Measurements from ENCODE around the gene ARL14EPL.

ARL14EPL gene

GRCh38 chr5:116032094-116032517 lies at the start of gene ARL14EPL:
TSS of gene ARL14EPL (plus strand) at chr5:116032472. CDS start at chr5:116051466, 18,994 bp downstream.
- DNase-seq: no peak

GRCh38 chr5:115983519-115983918 lies 48.8 kb upstream of the ARL14EPL start:
- no peak for DNase-seq

DNA sequence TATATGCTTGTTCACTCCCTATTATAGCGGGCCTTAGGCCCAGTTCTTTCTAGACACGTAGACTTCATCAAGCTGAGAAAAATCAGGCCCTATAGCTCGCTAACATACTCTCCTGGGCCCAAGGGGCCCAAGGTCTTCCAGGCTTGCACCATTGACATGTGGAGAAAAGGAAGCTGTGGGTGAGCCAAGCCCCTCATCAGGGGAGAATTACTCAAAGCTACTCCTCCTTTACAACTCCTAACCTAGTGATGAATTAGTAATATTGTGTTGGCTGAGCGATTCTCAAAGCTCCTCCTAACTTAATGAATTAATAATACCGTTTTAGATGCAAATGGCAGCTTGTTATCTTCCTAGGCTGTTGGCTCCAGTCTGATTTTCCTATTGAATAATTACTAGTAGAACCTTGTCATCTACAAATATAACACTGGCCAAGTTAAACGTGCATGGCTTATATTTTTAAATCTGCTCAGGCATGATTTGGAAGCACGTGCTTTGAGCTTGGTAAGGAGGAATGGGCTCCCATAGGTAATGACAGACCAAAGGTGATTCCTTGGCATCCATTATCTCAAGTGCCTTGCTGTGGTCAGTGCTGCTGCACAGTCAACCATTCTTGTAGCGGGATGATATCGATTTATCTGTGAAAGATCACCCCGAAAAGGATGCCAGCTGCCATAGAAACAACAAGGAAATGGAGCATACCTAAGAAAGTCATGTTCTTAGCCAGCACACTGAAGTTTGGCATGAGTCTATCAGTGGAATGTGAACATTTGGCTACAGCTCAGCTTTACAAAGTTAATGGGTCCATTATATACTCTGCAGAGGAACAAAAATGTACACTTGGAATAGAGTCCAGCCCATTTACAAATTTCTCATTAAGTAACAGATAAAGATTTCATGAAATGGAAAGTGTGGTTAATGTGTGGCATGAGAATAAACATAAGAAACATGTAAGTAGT lies 46.2 kb upstream of the ARL14EPL start:
- no peak for DNase-seq

GRCh38 chr5:115988002-115988401 lies 44.3 kb upstream of the ARL14EPL start:
- DNase-seq: no peak

GRCh38 chr5:115992848-115993350 lies 39.4 kb upstream of the ARL14EPL start:
- DNase-seq: no peak

- no peak for DNase-seq
Measured at GRCh38 chr5:115995351-115995750, 36.9 kb upstream of the ARL14EPL start.

DNA sequence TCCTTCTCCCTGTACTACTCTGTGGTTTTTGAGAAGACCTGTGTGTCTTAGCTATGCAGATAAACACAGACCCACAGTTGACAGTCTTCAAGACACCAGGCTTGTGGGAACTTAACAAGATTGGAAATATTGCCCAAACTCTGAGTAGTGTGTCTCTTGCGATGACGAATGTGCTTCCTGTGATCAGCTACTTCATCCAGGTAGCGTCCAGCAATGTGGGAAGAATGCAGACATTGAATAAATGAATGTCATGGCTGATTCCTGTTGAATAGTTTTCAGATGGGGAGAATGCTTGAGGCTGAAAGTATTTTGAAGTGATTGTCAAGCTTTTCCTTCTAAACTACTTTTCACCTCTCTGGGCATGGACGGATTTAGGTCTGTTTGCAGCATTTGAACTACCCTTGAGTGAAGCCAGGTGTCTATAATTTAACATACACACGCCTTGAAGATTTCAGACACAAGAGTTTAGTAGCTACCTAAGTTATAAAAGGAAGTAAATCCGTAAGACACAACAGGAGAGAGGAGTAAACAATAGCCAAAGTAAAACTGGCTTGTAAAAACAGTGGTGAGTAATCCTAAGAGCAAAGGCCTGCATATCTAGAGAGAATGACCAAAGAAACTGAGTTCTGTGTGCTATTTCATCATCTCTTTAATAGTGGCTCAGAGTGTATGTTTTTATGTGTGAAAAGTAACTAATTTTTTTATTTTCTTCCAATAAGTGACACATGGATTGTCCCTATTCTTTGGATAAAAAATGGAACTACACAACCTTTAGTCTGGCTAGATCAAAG lies 30.0 kb upstream of the ARL14EPL start:
- no peak for DNase-seq

- DNase-seq: no peak
Measured at GRCh38 chr5:116004248-116004647, 28.0 kb upstream of the ARL14EPL start.

DNA sequence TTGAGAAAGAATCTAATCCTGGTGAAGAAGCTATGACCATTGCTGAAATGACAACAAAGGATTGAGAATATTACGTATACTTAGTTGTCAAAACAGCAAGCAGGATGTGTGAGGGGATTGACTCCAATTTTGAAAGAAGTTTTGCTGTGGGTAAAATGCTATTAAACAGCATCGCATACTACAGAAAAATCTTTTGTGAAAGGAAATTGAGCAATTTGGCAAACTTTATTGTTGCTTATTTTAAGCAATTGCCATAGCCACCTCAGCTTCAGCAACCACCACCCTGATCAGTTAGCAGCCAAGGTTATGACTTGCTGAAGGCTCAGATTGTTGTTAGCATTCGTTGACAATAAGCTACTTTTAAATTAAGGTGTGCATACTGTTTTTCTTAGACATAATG lies 22.5 kb upstream of the ARL14EPL start:
- no peak for DNase-seq

DNA sequence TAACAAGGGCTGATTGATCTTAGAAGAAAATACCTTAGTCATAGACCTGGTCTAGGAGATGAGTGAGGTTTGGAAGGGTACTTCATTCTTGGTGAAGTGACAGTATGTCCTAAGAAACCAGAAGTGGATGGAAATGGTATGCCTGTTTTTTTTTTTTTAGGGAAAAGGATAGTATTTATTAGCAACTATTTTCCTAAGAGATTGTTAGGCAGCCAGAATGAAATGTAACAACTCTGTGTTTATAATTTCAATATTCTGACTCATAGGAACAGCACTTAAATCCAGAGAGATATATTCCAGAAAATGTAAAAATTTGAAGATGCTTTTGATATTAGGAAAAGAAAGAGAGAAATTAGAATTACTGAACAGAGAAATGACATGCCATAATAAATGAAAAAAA lies 21.2 kb upstream of the ARL14EPL start:
- no peak for DNase-seq

GRCh38 chr5:116013207-116013785 lies 19.0 kb upstream of the ARL14EPL start:
- DNase-seq: no peak

DNA sequence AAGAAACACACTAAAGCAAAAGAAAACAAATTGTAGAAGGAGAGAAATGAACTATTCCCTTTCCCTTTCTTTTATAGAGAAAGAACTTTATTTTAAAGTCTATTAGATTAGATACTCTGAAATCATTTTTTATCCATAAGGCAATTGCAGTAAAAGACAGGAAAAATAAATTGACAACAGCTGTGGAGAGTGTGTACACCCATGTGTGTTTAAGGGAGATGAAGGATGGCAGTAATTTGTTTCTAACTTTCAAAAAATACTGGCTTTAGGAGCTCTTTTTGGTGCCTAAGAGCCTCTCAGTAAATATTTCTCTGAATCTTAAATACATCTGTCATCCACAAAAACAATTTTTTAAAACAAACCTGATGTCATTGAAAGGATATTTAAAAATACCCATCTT lies 18.3 kb upstream of the ARL14EPL start:
- DNase-seq: no peak

DNA sequence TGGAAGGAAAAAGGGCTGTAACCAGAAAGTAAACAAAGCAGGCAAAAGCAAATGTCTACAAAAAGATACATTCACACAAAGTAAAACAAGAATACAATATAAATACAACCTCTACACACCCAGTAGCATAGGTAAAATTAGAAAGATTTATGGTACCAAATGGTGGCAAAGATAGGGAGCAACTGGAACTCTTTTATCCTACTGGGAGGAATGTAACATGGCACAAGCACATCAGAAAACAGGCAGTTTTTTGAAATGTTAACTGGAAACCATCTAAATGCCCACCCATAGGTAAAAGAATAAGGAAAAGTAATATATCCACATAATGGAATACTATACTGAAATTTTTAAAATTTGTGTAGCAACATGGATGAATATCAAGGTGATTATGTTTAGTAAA lies 8.7 kb upstream of the ARL14EPL start:
- DNase-seq: no peak

GRCh38 chr5:116025866-116026265 lies 6.4 kb upstream of the ARL14EPL start:
- no peak for DNase-seq

- DNase-seq: no peak
Measured at GRCh38 chr5:116032991-116033390, 719 bp downstream of the ARL14EPL start.

DNA sequence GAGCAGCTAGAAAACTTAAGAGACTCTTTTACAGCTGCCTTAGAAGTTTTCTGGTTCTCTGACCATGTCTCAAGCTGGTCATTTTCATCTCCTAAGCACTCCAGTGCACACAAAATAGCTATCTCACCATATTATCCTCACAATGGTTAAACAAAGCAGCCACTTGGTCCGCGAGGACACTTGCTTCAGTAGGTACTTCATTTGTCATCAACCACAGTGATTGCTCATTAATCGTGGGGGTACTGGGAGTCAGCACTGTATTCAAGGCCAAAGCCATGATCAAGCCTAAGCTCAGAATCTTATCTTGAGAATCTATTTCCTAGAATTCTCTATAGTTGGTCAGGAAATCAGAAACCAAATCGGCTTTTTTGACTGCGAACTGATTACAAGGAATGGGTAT lies 2.9 kb downstream of the ARL14EPL start:
- DNase-seq: no peak

DNA sequence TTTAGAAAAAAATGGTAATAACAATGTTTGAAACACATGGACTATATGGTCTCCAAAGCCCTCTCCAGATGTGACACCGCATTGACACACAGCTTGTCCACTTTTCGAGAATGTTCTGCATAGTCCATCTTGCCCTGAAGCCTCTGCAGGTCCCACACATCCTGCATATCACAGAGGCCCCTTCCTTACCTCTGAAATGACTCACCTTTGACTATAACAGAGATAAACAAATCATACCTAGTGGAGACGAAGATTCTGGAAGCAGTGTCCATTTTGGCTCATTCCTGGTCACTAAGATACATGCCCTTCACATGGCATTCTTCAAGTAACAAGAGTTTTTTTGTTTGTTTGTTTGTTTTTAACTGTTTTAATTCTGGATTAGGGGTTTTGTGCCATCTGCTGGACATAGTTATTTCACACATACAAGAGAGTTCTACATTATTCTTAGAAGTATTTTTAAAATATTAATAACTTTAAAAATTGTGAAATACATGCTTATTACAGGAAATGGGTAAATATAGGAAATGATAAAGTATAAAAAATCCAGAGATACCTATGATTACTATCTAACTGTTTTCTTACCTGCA lies 5.1 kb downstream of the ARL14EPL start:
- DNase-seq: no peak

GRCh38 chr5:116038817-116039216 lies 6.5 kb downstream of the ARL14EPL start:
- DNase-seq: no peak

- no peak for DNase-seq
Measured at GRCh38 chr5:116042375-116042774, 10.1 kb downstream of the ARL14EPL start.

- no peak for DNase-seq
Measured at GRCh38 chr5:116044073-116044472, 11.8 kb downstream of the ARL14EPL start.

GRCh38 chr5:116045821-116046220 lies 13.5 kb downstream of the ARL14EPL start:
- DNase-seq: no peak

DNA sequence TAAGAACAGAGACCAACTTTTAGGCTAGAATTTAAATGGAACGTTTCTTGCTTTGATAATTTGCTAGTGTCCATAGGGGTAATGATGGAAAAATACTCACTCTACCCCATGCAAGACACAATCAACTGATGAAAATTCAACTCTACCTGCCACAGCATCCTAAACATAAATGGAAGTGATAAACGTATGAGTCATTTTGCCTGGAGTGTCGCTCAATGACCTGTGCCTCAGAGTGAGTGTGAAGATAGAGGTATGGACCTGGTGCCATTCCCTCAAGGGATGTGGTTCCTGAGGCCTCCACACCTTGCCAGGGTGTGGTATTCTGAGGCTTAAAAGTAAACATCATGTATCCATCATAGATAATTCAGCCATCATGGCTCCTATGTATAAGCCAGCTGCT lies 14.0 kb downstream of the ARL14EPL start:
- DNase-seq: no peak

DNA sequence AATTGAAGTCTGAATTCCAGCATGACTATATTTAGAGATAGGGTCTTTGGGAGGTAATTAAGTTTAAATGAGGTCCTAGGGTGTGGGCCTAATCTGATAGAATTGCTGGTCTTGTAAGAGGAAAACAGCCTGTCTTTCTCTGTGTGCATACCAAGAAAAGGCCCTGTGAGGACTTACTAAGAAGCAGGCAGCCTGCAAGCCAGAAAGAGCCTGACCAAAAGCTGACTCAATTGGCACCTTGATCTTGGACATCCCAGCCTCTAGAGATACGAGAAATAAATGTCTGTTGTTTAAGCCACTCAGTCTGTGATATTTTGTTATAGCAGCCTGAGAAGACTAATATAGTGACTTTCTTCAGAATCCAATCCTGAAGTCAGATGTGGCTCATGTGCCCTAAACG lies 14.6 kb downstream of the ARL14EPL start:
- no peak for DNase-seq
